Measurements from ENCODE around the gene RNU2-63P. TPM values are rescaled to one million over a fixed set of nuclear protein-coding genes. Genes with fewer than 3 reads are reported as not detected.

Gene RNU2-63P
- total and polyA plus RNA-seq, 2 of the 8 experiments (the other 6 are each of a cell fraction or from before 2014, with no cell fraction given), result 6.6 TPM; not detected in 1

GRCh38 chr2:88036606-88037005, 20.3 kb upstream of the RNU2-63P start:
- no peak overlapping the region for H2AK5ac ChIP-seq (ENCODE audit: low read depth, low read length)
- H2BK5ac ChIP-seq (ENCODE audit: low read depth, low read length), result no peak overlapping the region
- no peak overlapping the region for H4K5ac ChIP-seq (ENCODE audit: insufficient read length, low read depth, low read length)
- FAIRE-seq (no peak), DNase-seq (ENCODE audit: low read depth in 1 of 2, low spot score in 2 of 2) (no peak)
- no peak overlapping the region for H3K9ac ChIP-seq (replicated peaks in 1 of 4; ENCODE audit: extremely low read depth in 1 of 4, low read depth in 3 of 4, low read length in 3 of 4)
- H2BK12ac ChIP-seq (ENCODE audit: low read depth, low read length), result no peak overlapping the region
- no peaks in the 10 kb centered on the region for H3K9me3 ChIP-seq (ENCODE audit: insufficient read depth in 2 of 2, low read depth in 1 of 2, low read length in 1 of 2)
- CTCF ChIA-PET (ENCODE audit: partially characterized antibody), result interaction anchor here (0.6 to 1.2 kb wide), 2 partner anchors 9 to 24 kb away, joined by 3 to 4 read pairs; no protein-coding TSS in a partner anchor
- no peak overlapping the region for H3K23ac ChIP-seq (ENCODE audit: insufficient read length)
- H3K36me3 ChIP-seq (ENCODE audit: control insufficient read depth in 2 of 4, insufficient read depth in 4 of 4, low read length in 3 of 4), result peaks cover 0 to 13% (median 3%) of the 10 kb centered on the region in 4 experiments; a peak in 4 of 8 replicates
- H2BK120ac ChIP-seq (replicated peaks; ENCODE audit: low read depth, low read length), result no peak overlapping the region
- no peaks in the 10 kb centered on the region for H3K79me1 ChIP-seq (ENCODE audit: low read depth, low read length)
- H3K18ac ChIP-seq (ENCODE audit: extremely low read depth, low read length), result no peak overlapping the region
- H3K14ac ChIP-seq (ENCODE audit: insufficient read length), result no peak overlapping the region
- H3K56ac ChIP-seq (replicated peaks; ENCODE audit: insufficient read length, low read depth, low read length), result no peak overlapping the region
- no peak overlapping the region for H3K4me3 ChIP-seq (ENCODE audit: extremely low read depth in 1 of 4, insufficient read depth in 2 of 4, low read depth in 3 of 4, low read length in 4 of 4)
- H3K4ac ChIP-seq (replicated peaks; ENCODE audit: insufficient read length, low read depth, low read length), result no peak overlapping the region
- H3K79me2 ChIP-seq (ENCODE audit: control insufficient read depth in 1 of 2, insufficient read depth in 2 of 2, low read length in 2 of 2), result no peaks in the 10 kb centered on the region
- no peaks in the 10 kb centered on the region for H3K23me2 ChIP-seq (ENCODE audit: low read depth, low read length)
- no peak overlapping the region for H2AFZ ChIP-seq (ENCODE audit: low read length)
- no peak overlapping the region for H3K4me2 ChIP-seq (ENCODE audit: insufficient read depth in 1 of 2, low read depth in 2 of 2, low read length in 2 of 2)
- no peak overlapping the region for H4K91ac ChIP-seq (replicated peaks; ENCODE audit: insufficient read length, low read length)
- POLR2A ChIA-PET (ENCODE audit: partially characterized antibody), result interaction anchor here (2.0 to 2.2 kb wide), 2 partner anchors 11 to 12 kb away, joined by 5 to 8 read pairs; no protein-coding TSS in a partner anchor
- H3K4me1 ChIP-seq (replicated peaks in 1 of 4; ENCODE audit: control insufficient read depth in 3 of 4, insufficient read depth in 4 of 4, low read length in 3 of 4), result no peaks in the 10 kb centered on the region
- H3K27me3 ChIP-seq (replicated peaks in 1 of 4; ENCODE audit: control insufficient read depth in 3 of 4, extremely low read depth in 1 of 4, insufficient read depth in 3 of 4, low read length in 3 of 4), result no peaks in the 10 kb centered on the region
- TF ChIP-seq ATF2 (IDR thresholded peaks at IDR 0.05; ENCODE audit: low read length) (no peak), CREB1 (IDR thresholded peaks at IDR 0.05) (no peak), GTF2F1 (IDR thresholded peaks at IDR 0.05; ENCODE audit: borderline replicate concordance, low read depth, low read length) (no peak), SP1 (IDR thresholded peaks at IDR 0.05; ENCODE audit: low read depth, low read length) (no peak), CHD2 (IDR thresholded peaks at IDR 0.05; ENCODE audit: low read length) (no peak), SAP30 (IDR thresholded peaks at IDR 0.05; ENCODE audit: insufficient read depth, insufficient replicate concordance, low read length) (no peak), MAFK (IDR thresholded peaks at IDR 0.05; ENCODE audit: low read depth, low read length) (no peak), TCF12 (IDR thresholded peaks at IDR 0.05; ENCODE audit: low read depth, low read length) (no peak), RXRA (IDR thresholded peaks at IDR 0.05; ENCODE audit: insufficient read depth, low read depth, low read length) (no peak)
- no peaks in the 10 kb centered on the region for H4K20me1 ChIP-seq (replicated peaks in 1 of 2; ENCODE audit: control insufficient read depth in 1 of 2, insufficient read depth in 2 of 2, low read length in 2 of 2)
- H4K8ac ChIP-seq (ENCODE audit: extremely low read depth, insufficient read depth, low read length), result no peak overlapping the region
- H3K27ac ChIP-seq (ENCODE audit: low read depth, low read length), result no peak overlapping the region
- H2BK20ac ChIP-seq (ENCODE audit: low read length), result no peak overlapping the region
- H2BK15ac ChIP-seq (ENCODE audit: low read length), result no peak overlapping the region

Data from H1 (cell line).